HepG2 (cell line): ENCODE measurements around the gene PID1. TPM values are rescaled to one million over a fixed set of nuclear protein-coding genes. Genes with fewer than 3 reads are reported as not detected.

Source experiments
- ATAC-seq: fragments of 200-7000 bp; cut with Tn5 transposase; 3 replicates; pipeline ENCODE4 v1.9.1; 2020; ENCODE audit warnings: mild to moderate bottlenecking, moderate library complexity
- BruUV-seq: library from RNA; stranded (reverse); fragments of 400-500 nt; replicated peaks from 2 replicates; lab custom pipeline; 2021; lab: Mats Ljungman, UMichigan
- CTCF ChIA-PET: fragments of 300-600 bp; formaldehyde crosslinking; extraction: SDS; loops from one replicate; lab custom pipeline; 2021; ENCODE audit warnings: low total read pairs, inconsistent platforms, low intra/inter-chr PET ratio; lab: Yijun Ruan, JAX
- POLR2A ChIA-PET: fragments of 350-600 bp; sonication (Branson Sonifier 250); formaldehyde crosslinking; loops from one replicate; lab custom pipeline; 2020; ENCODE audit warnings: antibody characterized with exemption, inconsistent platforms; lab: Yijun Ruan, JAX
- DNase-seq: peaks from one replicate; pipeline ENCODE4 v3.0.0-alpha.2; 2015; ENCODE audit warnings: low spot score
- FAIRE-seq: peaks from 3 replicates; lab custom pipeline; 2011; peaks lifted over from hg19 to GRCh38; lab: Jason Lieb, UNC
- H2AFZ ChIP-seq: one replicate; pipeline ENCODE4 v1.6.1; 2011; ENCODE audit warnings: low read length, inconsistent platforms
- H3K27ac ChIP-seq: fragments of 300-600 bp; 3 replicates; pipeline ENCODE4 v1.8.0; 2011; ENCODE audit warnings: mixed run types, mild to moderate bottlenecking, mixed read lengths, low read length, inconsistent platforms; ENCODE audit not compliant: insufficient read depth; ENCODE audit errors: extremely low read length
- H3K27me3 ChIP-seq, 2 experiments: fragments of 200-600 bp in 1 of 2; 2 replicates in 1 of 2; 3 replicates in 1 of 2; pipeline versions ENCODE4 v1.6.0 to v1.8.0; 2011; ENCODE audit warnings: low read length in 2 of 2, mild to moderate bottlenecking in 2 of 2, moderate library complexity in 2 of 2, inconsistent platforms in 1 of 2; ENCODE audit not compliant: insufficient read depth in 2 of 2, control insufficient read depth in 1 of 2
- H3K36me3 ChIP-seq, 2 experiments: fragments of 200-600 bp in 1 of 2; replicated peaks in 1 of 2; 2 replicates in 1 of 2; 3 replicates in 1 of 2; pipeline versions ENCODE4 v1.5.1 to v1.8.0; 2011; ENCODE audit warnings: low read length in 2 of 2, inconsistent platforms in 1 of 2; ENCODE audit not compliant: insufficient read depth in 2 of 2, control insufficient read depth in 1 of 2
- H3K4me1 ChIP-seq: 2 replicates; pipeline ENCODE4 v1.5.1; 2012; ENCODE audit warnings: low read length, inconsistent platforms; ENCODE audit not compliant: insufficient read depth
- H3K4me2 ChIP-seq: 2 replicates; pipeline ENCODE4 v1.6.0; 2011; ENCODE audit warnings: low read depth, low read length, inconsistent platforms
- H3K4me3 ChIP-seq, 3 experiments: fragments of 200-600 bp in 1 of 3; sonication (generic), shearing (Covaris generic) in 1 of 3; replicated peaks in 1 of 3; 2 replicates each; pipeline ENCODE4 v1.5.1; 2011 to 2016; ENCODE audit warnings: low read length in 3 of 3, inconsistent platforms in 2 of 3, low read depth in 2 of 3, mild to moderate bottlenecking in 2 of 3, control low read depth in 1 of 3, mixed read lengths in 1 of 3; ENCODE audit not compliant: insufficient read depth in 1 of 3
- H3K79me2 ChIP-seq: one replicate; pipeline ENCODE4 v1.6.1; 2011; ENCODE audit warnings: low read length, inconsistent platforms; ENCODE audit not compliant: insufficient read depth
- H3K9ac ChIP-seq: 2 replicates; pipeline ENCODE4 v1.6.0; 2011; ENCODE audit warnings: mild to moderate bottlenecking, low read depth, low read length, inconsistent platforms; ENCODE audit not compliant: insufficient read depth
- H3K9me3 ChIP-seq: 2 replicates; pipeline ENCODE4 v1.5.1; 2012; ENCODE audit warnings: mild to moderate bottlenecking, low read length
- H4K20me1 ChIP-seq: 2 replicates; pipeline ENCODE4 v1.6.0; 2011; ENCODE audit warnings: inconsistent platforms, mild to moderate bottlenecking, low read length, moderate library complexity; ENCODE audit not compliant: insufficient read depth
- ARNTL ChIP-seq: sonication (generic); formaldehyde crosslinking; IDR thresholded peaks from 2 replicates; pipeline ENCODE4 v1.4.0; 2020; ENCODE audit warnings: mild to moderate bottlenecking, missing genetic modification reagents
- MAF1 ChIP-seq: sonication (generic); formaldehyde crosslinking; IDR thresholded peaks from 2 replicates; pipeline ENCODE4 v1.5.0; 2020; ENCODE audit warnings: missing genetic modification reagents, borderline replicate concordance
- ZNF383 ChIP-seq: sonication (generic); formaldehyde crosslinking; IDR thresholded peaks from 2 replicates; pipeline ENCODE4 v1.4.0; 2020; ENCODE audit warnings: missing genetic modification reagents, mild to moderate bottlenecking, borderline replicate concordance
- ZNF747 ChIP-seq: sonication (generic); formaldehyde crosslinking; IDR thresholded peaks from 2 replicates; pipeline ENCODE4 v1.8.1; 2023; ENCODE audit warnings: missing genetic modification reagents, mild to moderate bottlenecking, borderline replicate concordance
- WGBS: methylation state at CpG from one replicate; pipeline ENCODE4 v1.1.6; 2017; ENCODE audit warnings: low lambda C conversion rate; 5-methylcytosine and 5-hydroxymethylcytosine counted together
- in situ Hi-C: cut with HindIII; loops from 2 replicates; pipeline ENCODE4 v1.10.0; 2017; ENCODE audit warnings: low pct_unique_long_range_greater_than_20kb; ENCODE audit not compliant: extremely low pct_ligation_motif_present
- intact Hi-C: fragments of 100-400 bp; cut with micrococcal nuclease; formaldehyde crosslinking; loops from one replicate; pipeline ENCODE4 v1.10.0; 2022; ENCODE audit not compliant: unreplicated experiment
- polyA plus RNA-seq, 8 experiments: library from polyadenylated mRNA; depleted of rRNA in 3 of 8; stranded (reverse) in 7 of 8; unstranded in 1 of 8; fragments of >200 nt; fragmentation: Illumina TruSeq in 4 of 8; extraction: Trizol in 4 of 8; gene quantifications; 2 replicates each; pipeline versions ENCODE4 v1.2.1 to v1.2.3, GENCODE V29; 2011 to 2016; ENCODE audit warnings: low read depth in 4 of 8, missing spikeins in 1 of 8, mixed read lengths in 1 of 8; ENCODE audit not compliant: insufficient read depth in 1 of 8
- total RNA-seq, 5 experiments: library from RNA; depleted of rRNA; stranded (reverse); fragments of >200 nt; fragmentation: Illumina TruSeq; extraction: Trizol; gene quantifications; 2 replicates each; pipeline ENCODE4 v1.2.3, GENCODE V29; 2016; ENCODE audit warnings: low read depth in 1 of 5
- TF ChIP-seq, protein P1 (sequence below): sonication (generic); formaldehyde crosslinking; IDR thresholded peaks from 2 replicates; pipeline ENCODE4 v1.5.1; 2020; ENCODE audit warnings: mild to moderate bottlenecking, missing genetic modification reagents

Gene PID1
- total and polyA plus RNA-seq, 2 of the 13 experiments (the other 11 are each of a cell fraction or from before 2014, with no cell fraction given), result 0.15 to 0.18 TPM

DNA sequence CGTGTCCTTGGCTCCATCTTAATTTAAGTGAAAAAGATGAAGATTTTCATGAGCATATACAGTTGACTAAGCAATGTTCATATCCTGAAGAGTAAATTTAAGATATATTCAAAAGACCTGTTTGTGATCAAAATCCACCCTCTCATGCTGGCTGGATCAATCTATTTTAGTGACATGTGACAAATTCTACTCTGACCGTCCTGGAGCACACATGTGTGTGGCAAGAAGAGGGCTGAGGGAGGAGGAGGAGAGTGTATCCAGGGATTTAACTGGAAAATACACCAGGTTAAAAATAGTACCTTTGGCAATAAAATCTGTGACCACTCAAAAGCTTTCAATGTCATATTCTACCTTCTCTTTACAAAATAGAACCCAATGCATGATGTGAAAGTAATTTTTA is 228.7 kb downstream of the PID1 start:
- ChIA-PET CTCF (no interaction called here), POLR2A (no interaction called here)
- no peaks in the 10 kb centered on the region for H3K79me2 ChIP-seq
- no peaks in the 10 kb centered on the region for H3K27me3 ChIP-seq
- FAIRE-seq (no peak), DNase-seq (no peak), ATAC-seq (no peak)
- H3K9ac ChIP-seq, result no peak overlapping the region
- no peak overlapping the region for H3K4me2 ChIP-seq
- no peaks in the 10 kb centered on the region for H3K4me1 ChIP-seq
- no TSS peak for BruUV-seq
- H3K27ac ChIP-seq, result no peak overlapping the region
- 48% methylated on average over 2 of the region's 2 CpGs for WGBS
- no peak overlapping the region for H2AFZ ChIP-seq
- intact Hi-C loops, result no loop called here
- H3K36me3 ChIP-seq, result no peaks in the 10 kb centered on the region
- TF ChIP-seq ZNF747 (CRISPR knock-in tag) (no peak), ARNTL (CRISPR knock-in tag) (no peak)
- in situ Hi-C loops, result no loop called here
- peaks cover 85% of the 10 kb centered on the region for H3K9me3 ChIP-seq
- H3K4me3 ChIP-seq, result no peak overlapping the region
- no peaks in the 10 kb centered on the region for H4K20me1 ChIP-seq

DNA sequence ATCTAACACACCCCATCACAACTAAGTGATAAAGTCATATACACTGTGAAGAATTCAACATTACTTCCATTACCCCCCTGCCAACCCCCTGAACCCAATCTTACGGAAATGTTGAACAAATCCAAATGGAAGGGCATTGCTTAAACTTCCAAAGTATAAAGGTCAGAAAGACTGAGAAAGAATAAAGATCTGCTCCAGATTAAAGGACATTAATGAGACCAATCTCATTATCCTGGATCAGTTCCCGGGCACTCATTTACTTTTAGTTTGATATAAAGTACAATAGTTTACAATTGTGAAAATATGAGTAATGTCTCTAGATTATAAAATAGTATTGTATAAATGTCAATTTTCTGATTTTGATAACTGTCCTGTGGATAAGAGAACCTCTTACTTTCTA is 229.4 kb downstream of the PID1 start:
- POLR2A ChIA-PET, result no interaction called here
- H4K20me1 ChIP-seq, result no peaks in the 10 kb centered on the region
- H2AFZ ChIP-seq, result no peak overlapping the region
- no peak for ATAC-seq
- TF ChIP-seq MAF1 (no peak), ZNF383 (no peak)
- TF ChIP-seq, protein P1, sequence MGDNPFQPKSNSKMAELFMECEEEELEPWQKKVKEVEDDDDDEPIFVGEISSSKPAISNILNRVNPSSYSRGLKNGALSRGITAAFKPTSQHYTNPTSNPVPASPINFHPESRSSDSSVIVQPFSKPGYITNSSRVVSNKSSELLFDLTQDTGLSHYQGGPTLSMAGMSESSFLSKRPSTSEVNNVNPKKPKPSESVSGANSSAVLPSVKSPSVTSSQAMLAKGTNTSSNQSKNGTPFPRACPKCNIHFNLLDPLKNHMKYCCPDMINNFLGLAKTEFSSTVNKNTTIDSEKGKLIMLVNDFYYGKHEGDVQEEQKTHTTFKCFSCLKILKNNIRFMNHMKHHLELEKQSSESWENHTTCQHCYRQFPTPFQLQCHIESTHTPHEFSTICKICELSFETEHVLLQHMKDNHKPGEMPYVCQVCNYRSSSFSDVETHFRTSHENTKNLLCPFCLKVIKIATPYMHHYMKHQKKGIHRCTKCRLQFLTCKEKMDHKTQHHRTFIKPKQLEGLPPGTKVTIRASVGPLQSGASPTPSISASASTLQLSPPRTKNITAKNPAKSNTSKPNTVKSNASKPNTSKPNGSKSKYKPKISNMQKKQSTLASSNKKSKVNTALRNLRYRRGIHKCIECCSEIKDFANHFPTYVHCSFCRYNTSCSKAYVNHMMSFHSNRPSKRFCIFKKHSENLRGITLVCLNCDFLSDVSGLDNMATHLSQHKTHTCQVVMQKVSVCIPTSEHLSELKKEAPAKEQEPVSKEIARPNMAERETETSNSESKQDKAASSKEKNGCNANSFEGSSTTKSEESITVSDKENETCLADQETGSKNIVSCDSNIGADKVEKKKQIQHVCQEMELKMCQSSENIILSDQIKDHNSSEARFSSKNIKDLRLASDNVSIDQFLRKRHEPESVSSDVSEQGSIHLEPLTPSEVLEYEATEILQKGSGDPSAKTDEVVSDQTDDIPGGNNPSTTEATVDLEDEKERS (CRISPR knock-in tag), result no peak
- no peak overlapping the region for H3K9ac ChIP-seq
- H3K4me2 ChIP-seq, result no peak overlapping the region
- H3K36me3 ChIP-seq, result no peaks in the 10 kb centered on the region
- in situ Hi-C loops (no loop called here), intact Hi-C loops (no loop called here)
- H3K27me3 ChIP-seq, result no peaks in the 10 kb centered on the region
- H3K79me2 ChIP-seq, result no peaks in the 10 kb centered on the region
- no peaks in the 10 kb centered on the region for H3K4me1 ChIP-seq
- peaks cover 85% of the 10 kb centered on the region for H3K9me3 ChIP-seq
- no peak for FAIRE-seq
- H3K4me3 ChIP-seq, result no peak overlapping the region
- DNase-seq, result no peak
- 70% methylated on average over 2 of the region's 2 CpGs for WGBS
- CTCF ChIA-PET, result no interaction called here
- BruUV-seq, result no TSS peak
- no peak overlapping the region for H3K27ac ChIP-seq
